Transverse colon (tissue), 4 donors: ENCODE results near the gene CIZ1. TPM values are rescaled to one million over a fixed set of nuclear protein-coding genes. Genes with fewer than 3 reads are reported as not detected.
"Not testable (repeated sequence)": the region's sequence is repeated elsewhere in the genome, so short reads cannot be mapped to it uniquely, and the experiment has no call there.

Source experiments
- DNase-seq: peaks from one replicate; pipeline ENCODE4 v3.0.0-alpha.2; 2019
- H3K27ac ChIP-seq, 4 donors: fragments of 200-600 bp; sonication (generic); 2 replicates each; pipeline ENCODE4 v1.5.1; 2016 to 2018; ENCODE audit warnings: inconsistent platforms in 4 of 4
- H3K27me3 ChIP-seq: fragments of 200-600 bp; sonication (generic); 2 replicates; pipeline ENCODE4 v1.5.1; 2017; ENCODE audit warnings: inconsistent platforms
- H3K36me3 ChIP-seq, 4 donors: fragments of 200-600 bp; sonication (generic); 2 replicates each; pipeline ENCODE4 v1.5.1; 2017 to 2019; ENCODE audit warnings: inconsistent platforms in 4 of 4
- H3K4me1 ChIP-seq, 4 donors: fragments of 200-600 bp; sonication (generic); 2 replicates each; pipeline ENCODE4 v1.5.1; 2017 to 2020; ENCODE audit warnings: inconsistent platforms in 4 of 4
- H3K4me3 ChIP-seq, 4 donors: fragments of 200-600 bp; sonication (generic); 1 replicate in 1 of 4; 2 replicates in 3 of 4; pipeline versions ENCODE4 v1.5.1 to v1.6.1; 2017 to 2019; ENCODE audit warnings: inconsistent platforms in 4 of 4
- H3K9me3 ChIP-seq, 2 donors: fragments of 200-600 bp; sonication (generic); 2 replicates each; pipeline ENCODE4 v1.5.1; 2017 to 2019; ENCODE audit warnings: inconsistent platforms in 2 of 2
- CTCF ChIP-seq, 5 experiments: fragments of 200-600 bp in 3 of 5; fragments of 450-650 bp in 2 of 5; sonication (generic) in 3 of 5; IDR thresholded peaks; 1 replicate in 2 of 5; 2 replicates in 3 of 5; pipeline ENCODE4 v1.5.1; 2016 to 2017; ENCODE audit warnings: antibody characterized with exemption in 5 of 5, inconsistent platforms in 3 of 5, mild to moderate bottlenecking in 2 of 5, moderate library complexity in 1 of 5
- EP300 ChIP-seq: sonication (generic); formaldehyde crosslinking; IDR thresholded peaks from one replicate; pipeline ENCODE4 v1.6.1; 2017; ENCODE audit warnings: antibody characterized with exemption, low read depth
- POLR2A ChIP-seq: fragments of 450-650 bp; IDR thresholded peaks from one replicate; pipeline ENCODE4 v1.6.1; 2016; ENCODE audit warnings: antibody characterized with exemption, mild to moderate bottlenecking, moderate library complexity
- POLR2AphosphoS5 ChIP-seq, 3 donors: sonication (generic); formaldehyde crosslinking; IDR thresholded peaks; one replicate each; pipeline ENCODE4 v1.6.1; 2016; ENCODE audit warnings: antibody characterized with exemption in 3 of 3
- WGBS, 2 donors: methylation state at CpG; one replicate each; pipeline ENCODE4 v1.1.5; 2018; ENCODE audit warnings: low coverage in 1 of 2; 5-methylcytosine and 5-hydroxymethylcytosine counted together
- in situ Hi-C, 4 donors: fragments of 200-750 bp; cut with MboI; loops; one replicate each; pipeline versions ENCODE4 v1.15.0 to v1.15.1; 2017; ENCODE audit warnings: low sequenced_read_pairs in 3 of 4, low pct_ligation_motif_present in 1 of 4, low pct_unique_long_range_greater_than_20kb in 1 of 4
- intact Hi-C: fragments of 100-400 bp; cut with DNase I; formaldehyde crosslinking; loops from one replicate; pipeline ENCODE4 v1.15.1; 2023; ENCODE audit warnings: low total_unique reads
- total RNA-seq, 4 donors: library from RNA; depleted of rRNA; stranded (reverse); fragments of >200 nt; gene quantifications; one replicate each; pipeline ENCODE4 v1.1.0, GENCODE V29; 2016

CIZ1 gene
- total RNA-seq, 4 donors from 2014 or later = 59.9 to 211 (median 73.0) TPM

- H3K36me3 ChIP-seq = no peaks in the 10 kb centered on the region
- TF ChIP-seq CTCF (IDR thresholded peaks at IDR 0.05) = no peak
- TF ChIP-seq POLR2AphosphoS5 (IDR thresholded peaks at IDR 0.05) = no peak
- no peak for TF ChIP-seq POLR2A
- no peak for TF ChIP-seq EP300
- intact Hi-C loops = no loop called here
- H3K9me3 ChIP-seq = no peaks in the 10 kb centered on the region
- in situ Hi-C loops = loop anchor here in 1 of 4 donors (25.0 kb wide), 1 partner anchor 102 kb away; no protein-coding TSS in a partner anchor
- DNase-seq = no peak
- no peaks in the 10 kb centered on the region for H3K27me3 ChIP-seq
- 93% methylated on average over 3 of the region's 16 CpGs; no CpG with 5 or more reads in 1 of the 2 donors for WGBS, 2 donors
- peaks cover 0 to 10% (median 4%) of the 10 kb centered on the region in 4 donors for H3K4me1 ChIP-seq
- no peak overlapping the region for H3K4me3 ChIP-seq
- no peak overlapping the region for H3K27ac ChIP-seq
Measured at GRCh38 chr9:128139621-128140020, 51.8 kb downstream of the CIZ1 start.

- in situ Hi-C loops = loop anchor here in 1 of 4 donors (25.0 kb wide), 1 partner anchor 101 kb away; no protein-coding TSS in a partner anchor
- intact Hi-C loops = no loop called here
- no peak for DNase-seq
Measured at GRCh38 chr9:128138001-128138400, 53.4 kb downstream of the CIZ1 start.

GRCh38 chr9:128136816-128137793 is 54.3 kb downstream of the CIZ1 start:
- no peak overlapping the region for H3K27ac ChIP-seq
- no peak for DNase-seq
- 51 to 90% methylated on average over 3 to 18 of the region's 18 CpGs for WGBS, 2 donors
- no peaks in the 10 kb centered on the region for H3K27me3 ChIP-seq
- H3K4me1 ChIP-seq = peaks cover 0 to 2% (median 0%) of the 10 kb centered on the region in 4 donors
- intact Hi-C loops (no loop called here), in situ Hi-C loops (loop anchor here in 1 of 4 donors (25.0 kb wide), 1 partner anchor 100 kb away; no protein-coding TSS in a partner anchor)
- no peak overlapping the region for H3K4me3 ChIP-seq
- no peaks in the 10 kb centered on the region for H3K9me3 ChIP-seq
- TF ChIP-seq POLR2A = no peak
- TF ChIP-seq CTCF (IDR thresholded peaks at IDR 0.05) = no peak
- TF ChIP-seq POLR2AphosphoS5 (IDR thresholded peaks at IDR 0.05) = no peak
- TF ChIP-seq EP300 = no peak
- H3K36me3 ChIP-seq = no peaks in the 10 kb centered on the region

More at GRCh38 chr9:128138001-128138400, 53.4 kb downstream of the CIZ1 start:
- Histone ChIP-seq H3K4me1 (no peaks in the 10 kb centered on the region), H3K4me3 (no peak overlapping the region), H3K36me3 (no peaks in the 10 kb centered on the region), H3K9me3 (no peaks in the 10 kb centered on the region), H3K27me3 (no peaks in the 10 kb centered on the region), H3K27ac (no peak overlapping the region)
- no peak for TF ChIP-seq CTCF (IDR thresholded peaks at IDR 0.05)
- no peak for TF ChIP-seq POLR2AphosphoS5 (IDR thresholded peaks at IDR 0.05)
- no peak for TF ChIP-seq POLR2A
- no peak for TF ChIP-seq EP300
- WGBS, 2 donors = 67 to 90% methylated on average over 1 to 3 of the region's 3 CpGs

- H3K27me3 ChIP-seq, H3K4me1 ChIP-seq, H3K4me3 ChIP-seq, H3K27ac ChIP-seq, intact Hi-C loops, H3K9me3 ChIP-seq, H3K36me3 ChIP-seq, DNase-seq: not testable (repeated sequence)
- in situ Hi-C loops = loop anchor here in 1 of 4 donors (25.0 kb wide), 1 partner anchor 98 kb away; no protein-coding TSS in a partner anchor
- 77% methylated on average over 8 of the region's 8 CpGs; no CpG with 5 or more reads in 1 of the 2 donors for WGBS, 2 donors
Measured at GRCh38 chr9:128135561-128135960, 55.8 kb downstream of the CIZ1 start.

DNA sequence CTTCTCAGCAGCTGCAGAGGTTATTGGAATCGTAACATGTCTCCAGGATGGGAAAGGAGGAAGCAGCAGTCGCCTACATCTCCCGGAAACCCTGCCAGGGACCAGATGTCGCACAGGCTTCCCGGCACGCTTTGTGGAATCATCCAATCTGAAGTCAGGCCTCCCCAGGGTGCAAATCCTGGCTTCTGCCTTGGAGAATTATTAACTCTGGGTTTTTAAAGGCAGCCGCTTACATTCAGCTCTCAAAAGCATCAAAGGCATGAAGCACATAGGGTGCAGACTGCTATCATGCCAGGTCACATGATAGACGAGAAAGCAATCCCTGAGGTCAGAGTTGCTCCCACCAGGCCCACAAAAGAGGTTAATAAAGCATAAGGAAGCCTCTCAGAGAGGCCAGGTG is 59.2 kb downstream of the CIZ1 start:
- H3K36me3 ChIP-seq, H3K27me3 ChIP-seq, H3K4me3 ChIP-seq, H3K9me3 ChIP-seq, intact Hi-C loops, DNase-seq: not testable (repeated sequence)
- in situ Hi-C loops = loop anchor here in 1 of 4 donors (25.0 kb wide), 1 partner anchor 95 kb away; no protein-coding TSS in a partner anchor
- Histone ChIP-seq H3K4me1 (peaks cover 7 to 16% (median 9%) of the 10 kb centered on the region in 4 donors), H3K27ac (peak overlapping the region in 3 of 4 donors; percentile 1 to 21 (median 6))
- WGBS, 2 donors = 20% methylated on average over 8 of the region's 8 CpGs; no CpG with 5 or more reads in 1 of the 2 donors

- H3K36me3 ChIP-seq, intact Hi-C loops, H3K27me3 ChIP-seq, H3K4me3 ChIP-seq, H3K9me3 ChIP-seq, DNase-seq: not testable (repeated sequence)
- Histone ChIP-seq H3K4me1 (peaks cover 11 to 22% (median 14%) of the 10 kb centered on the region in 4 donors), H3K27ac (peak overlapping the region in 1 of 4 donors; percentile 1)
- in situ Hi-C loops = loop anchor here in 1 of 4 donors (25.0 kb wide), 1 partner anchor 94 kb away; no protein-coding TSS in a partner anchor
- 82% methylated on average over 8 of the region's 8 CpGs; no CpG with 5 or more reads in 1 of the 2 donors for WGBS, 2 donors
Measured at GRCh38 chr9:128131346-128131745, 60.0 kb downstream of the CIZ1 start.

DNA sequence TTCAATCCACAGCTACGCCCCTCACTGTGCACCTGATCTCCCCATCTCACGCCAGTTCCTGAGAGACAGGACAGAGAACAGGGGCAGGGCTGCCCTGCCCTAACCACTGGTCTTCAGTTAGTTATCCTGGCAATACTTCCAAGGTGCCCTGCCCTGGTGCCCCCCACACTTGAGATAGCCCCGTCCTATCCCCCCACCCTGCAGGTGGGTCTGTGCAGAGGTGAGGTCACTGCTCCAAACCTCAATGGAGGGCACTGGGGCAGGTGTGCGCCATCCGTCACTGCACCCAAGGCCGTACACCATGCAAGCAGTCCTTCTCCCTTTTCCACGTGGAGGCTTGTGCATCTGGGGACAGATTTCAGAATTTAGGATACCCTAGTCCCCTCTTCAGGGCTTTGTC is 60.7 kb downstream of the CIZ1 start:
- in situ Hi-C loops = loop anchor here in 1 of 4 donors (25.0 kb wide), 1 partner anchor 93 kb away; no protein-coding TSS in a partner anchor
- H3K27me3 ChIP-seq, H3K27ac ChIP-seq, DNase-seq, intact Hi-C loops, H3K4me3 ChIP-seq, H3K36me3 ChIP-seq, H3K9me3 ChIP-seq: not testable (repeated sequence)
- 50 to 64% methylated on average over 2 to 7 of the region's 7 CpGs for WGBS, 2 donors
- peaks cover 14 to 29% (median 21%) of the 10 kb centered on the region in 4 donors for H3K4me1 ChIP-seq
